ENCODE measurements around the gene COL27A1.

Gene COL27A1

GRCh38 chr9:114112778-114113584, 42.4 kb upstream of the COL27A1 start:
- TF ChIP-seq EZH2 (IDR thresholded peaks at IDR 0.05; ENCODE audit: borderline replicate concordance, low read length) (no peak), CTCF (IDR thresholded peaks at IDR 0.05; ENCODE audit: low read length) (no peak)
- no peak overlapping the region for H2AFZ ChIP-seq (ENCODE audit: low read length)
- no peaks in the 10 kb centered on the region for H4K20me1 ChIP-seq (ENCODE audit: insufficient read depth, low read length)
- no peaks in the 10 kb centered on the region for H3F3A ChIP-seq (ENCODE audit: insufficient read depth, low read length)
- H3K4me3 ChIP-seq (ENCODE audit: low read depth, low read length, poor library complexity, severe bottlenecking): no peak overlapping the region
- no peaks in the 10 kb centered on the region for H3K9me3 ChIP-seq (ENCODE audit: low read length)
- H3K27ac ChIP-seq (ENCODE audit: low read depth, low read length, poor library complexity, severe bottlenecking): no peak overlapping the region
- H3K4me2 ChIP-seq (ENCODE audit: low read length): no peak overlapping the region
- H3K36me3 ChIP-seq (ENCODE audit: insufficient read depth, low read length): no peaks in the 10 kb centered on the region
- no peaks in the 10 kb centered on the region for H3K4me1 ChIP-seq (ENCODE audit: insufficient read depth, low read length, severe bottlenecking)
- peaks cover 6% of the 10 kb centered on the region; the same call in 1 of the 2 replicates for H3K27me3 ChIP-seq (ENCODE audit: insufficient read depth, low read length)
- no peaks in the 10 kb centered on the region for H3K79me2 ChIP-seq (ENCODE audit: insufficient read depth, low read length)
- no peak overlapping the region for H3K9ac ChIP-seq (ENCODE audit: low read length)
- no peaks in the 10 kb centered on the region for H3K9me2 ChIP-seq (ENCODE audit: low read depth, low read length)

- Histone ChIP-seq H3K9ac (ENCODE audit: low read length) (no peak overlapping the region), H3K9me2 (ENCODE audit: low read depth, low read length) (no peaks in the 10 kb centered on the region), H3F3A (ENCODE audit: insufficient read depth, low read length) (no peaks in the 10 kb centered on the region), H3K79me2 (ENCODE audit: insufficient read depth, low read length) (no peaks in the 10 kb centered on the region), H3K36me3 (ENCODE audit: insufficient read depth, low read length) (no peaks in the 10 kb centered on the region), H3K4me3 (ENCODE audit: low read depth, low read length, poor library complexity, severe bottlenecking) (no peak overlapping the region), H3K4me1 (ENCODE audit: insufficient read depth, low read length, severe bottlenecking) (no peaks in the 10 kb centered on the region), H3K4me2 (ENCODE audit: low read length) (no peak overlapping the region), H3K27ac (ENCODE audit: low read depth, low read length, poor library complexity, severe bottlenecking) (no peak overlapping the region), H2AFZ (ENCODE audit: low read length) (no peak overlapping the region), H4K20me1 (ENCODE audit: insufficient read depth, low read length) (no peaks in the 10 kb centered on the region), H3K27me3 (ENCODE audit: insufficient read depth, low read length) (no peaks in the 10 kb centered on the region), H3K9me3 (ENCODE audit: low read length) (no peaks in the 10 kb centered on the region)
- no peak for TF ChIP-seq CTCF (IDR thresholded peaks at IDR 0.05; ENCODE audit: low read length)
- TF ChIP-seq EZH2 (IDR thresholded peaks at IDR 0.05; ENCODE audit: borderline replicate concordance, low read length): no peak
Measured at GRCh38 chr9:114114364-114114763, 41.0 kb upstream of the COL27A1 start.

GRCh38 chr9:114115654-114116125, 39.6 kb upstream of the COL27A1 start:
- no peak overlapping the region for H2AFZ ChIP-seq (ENCODE audit: low read length)
- no peaks in the 10 kb centered on the region for H3K27me3 ChIP-seq (ENCODE audit: insufficient read depth, low read length)
- no peaks in the 10 kb centered on the region for H4K20me1 ChIP-seq (ENCODE audit: insufficient read depth, low read length)
- no peaks in the 10 kb centered on the region for H3K4me1 ChIP-seq (ENCODE audit: insufficient read depth, low read length, severe bottlenecking)
- TF ChIP-seq EZH2 (IDR thresholded peaks at IDR 0.05; ENCODE audit: borderline replicate concordance, low read length): no peak
- no peak for TF ChIP-seq CTCF (IDR thresholded peaks at IDR 0.05; ENCODE audit: low read length)
- H3K79me2 ChIP-seq (ENCODE audit: insufficient read depth, low read length): no peaks in the 10 kb centered on the region
- no peaks in the 10 kb centered on the region for H3K9me2 ChIP-seq (ENCODE audit: low read depth, low read length)
- H3K27ac ChIP-seq (ENCODE audit: low read depth, low read length, poor library complexity, severe bottlenecking): no peak overlapping the region
- no peak overlapping the region for H3K9ac ChIP-seq (ENCODE audit: low read length)
- no peaks in the 10 kb centered on the region for H3K9me3 ChIP-seq (ENCODE audit: low read length)
- no peak overlapping the region for H3K4me3 ChIP-seq (ENCODE audit: low read depth, low read length, poor library complexity, severe bottlenecking)
- H3K4me2 ChIP-seq (ENCODE audit: low read length): no peak overlapping the region
- no peaks in the 10 kb centered on the region for H3K36me3 ChIP-seq (ENCODE audit: insufficient read depth, low read length)
- H3F3A ChIP-seq (ENCODE audit: insufficient read depth, low read length): no peaks in the 10 kb centered on the region

All from OCI-LY1 (cell line).